H1 (cell line): ENCODE results near the gene ICAM5. TPM values are rescaled to one million over a fixed set of nuclear protein-coding genes. Genes with fewer than 3 reads are reported as not detected.
A peak's percentile ranks its signal among the peaks of the same experiment; 100 is the strongest.

Experiments used
- CTCF ChIA-PET: fragments of 300-600 bp; sonication (Branson Sonifier 250); formaldehyde crosslinking; loops from one replicate; lab custom pipeline; 2021; ENCODE audit not compliant: partially characterized antibody; lab: Charles Lee
- POLR2A ChIA-PET: fragments of 300-600 bp; sonication (Branson Sonifier 250); formaldehyde crosslinking; loops from one replicate; lab custom pipeline; 2021; ENCODE audit warnings: inconsistent platforms; ENCODE audit not compliant: partially characterized antibody; lab: Charles Lee
- DNase-seq, 2 experiments: peaks; one replicate each; pipeline versions ENCODE4 v3.0.0 to v3.0.0-alpha.2; 2010 to 2022; ENCODE audit warnings: low spot score in 2 of 2, low read depth in 1 of 2, mixed read lengths in 1 of 2
- FAIRE-seq: peaks from 2 replicates; lab custom pipeline; 2011; peaks lifted over from hg19 to GRCh38; lab: Jason Lieb, UNC
- H2AFZ ChIP-seq: 2 replicates; pipeline ENCODE4 v1.8.1; 2012; ENCODE audit warnings: low read length, inconsistent platforms
- H2AK5ac ChIP-seq: 2 replicates; pipeline ENCODE4 v1.6.1; 2013; ENCODE audit warnings: low read depth, low read length
- H2BK120ac ChIP-seq: replicated peaks from 2 replicates; pipeline ENCODE3; 2013; ENCODE audit warnings: low read depth, low read length, inconsistent platforms
- H2BK12ac ChIP-seq: 2 replicates; pipeline ENCODE4 v1.6.1; 2013; ENCODE audit warnings: low read depth, low read length
- H2BK15ac ChIP-seq: 2 replicates; pipeline ENCODE4 v1.6.1; 2013; ENCODE audit warnings: low read length
- H2BK20ac ChIP-seq: 2 replicates; pipeline ENCODE4 v1.6.1; 2013; ENCODE audit warnings: low read length
- H2BK5ac ChIP-seq: 2 replicates; pipeline ENCODE4 v1.6.1; 2013; ENCODE audit warnings: low read depth, low read length
- H3K14ac ChIP-seq: 2 replicates; pipeline ENCODE4 v1.6.1; 2013; ENCODE audit warnings: inconsistent platforms; ENCODE audit not compliant: insufficient read length
- H3K18ac ChIP-seq: 2 replicates; pipeline ENCODE4 v1.6.1; 2013; ENCODE audit warnings: low read length; ENCODE audit errors: extremely low read depth
- H3K23ac ChIP-seq: 2 replicates; pipeline ENCODE4 v1.6.1; 2013; ENCODE audit warnings: inconsistent platforms; ENCODE audit not compliant: insufficient read length
- H3K23me2 ChIP-seq: 2 replicates; pipeline ENCODE4 v1.6.1; 2013; ENCODE audit warnings: low read depth, low read length
- H3K27ac ChIP-seq: 2 replicates; pipeline ENCODE4 v1.6.1; 2011; ENCODE audit warnings: low read depth, low read length, inconsistent platforms
- H3K27me3 ChIP-seq, 4 experiments: replicated peaks in 1 of 4; 1 replicate in 1 of 4; 2 replicates in 3 of 4; pipeline versions ENCODE4 v1.6.1 to v1.8.1; 2011 to 2013; ENCODE audit warnings: low read length in 3 of 4, mild to moderate bottlenecking in 3 of 4, inconsistent platforms in 2 of 4, mixed read lengths in 2 of 4, moderate library complexity in 1 of 4; ENCODE audit not compliant: control insufficient read depth in 3 of 4, insufficient read depth in 3 of 4; ENCODE audit errors: extremely low read depth in 1 of 4
- H3K36me3 ChIP-seq, 4 experiments: 2 replicates each; pipeline versions ENCODE4 v1.6.1 to v1.8.1; 2011 to 2013; ENCODE audit warnings: mild to moderate bottlenecking in 4 of 4, low read length in 3 of 4, moderate library complexity in 2 of 4, control low read depth in 1 of 4, inconsistent platforms in 1 of 4; ENCODE audit not compliant: insufficient read depth in 4 of 4, control insufficient read depth in 2 of 4
- H3K4ac ChIP-seq: replicated peaks from 2 replicates; pipeline ENCODE3; 2013; ENCODE audit warnings: low read length, low read depth, mixed read lengths, inconsistent platforms; ENCODE audit not compliant: insufficient read length
- H3K4me1 ChIP-seq, 4 experiments: replicated peaks in 1 of 4; 1 replicate in 1 of 4; 2 replicates in 3 of 4; pipeline versions ENCODE4 v1.6.1 to v1.8.1; 2011 to 2013; ENCODE audit warnings: low read length in 3 of 4, inconsistent platforms in 2 of 4, mixed read lengths in 1 of 4; ENCODE audit not compliant: insufficient read depth in 4 of 4, control insufficient read depth in 3 of 4
- H3K4me2 ChIP-seq, 2 experiments: 2 replicates each; pipeline versions ENCODE4 v1.6.1 to v1.8.1; 2011 to 2013; ENCODE audit warnings: low read depth in 2 of 2, low read length in 2 of 2, control low read depth in 1 of 2, inconsistent platforms in 1 of 2, mild to moderate bottlenecking in 1 of 2; ENCODE audit not compliant: insufficient read depth in 1 of 2
- H3K4me3 ChIP-seq, 4 experiments: fragments of 200-600, 300-600 bp in 1 of 4; sonication (generic), shearing (Covaris generic), sonication (Bioruptor Twin) in 1 of 4; 2 replicates each; pipeline versions ENCODE4 v1.5.1 to v1.8.1; 2011 to 2016; ENCODE audit warnings: low read length in 4 of 4, low read depth in 3 of 4, control low read depth in 2 of 4, inconsistent platforms in 2 of 4, mild to moderate bottlenecking in 2 of 4, mixed read lengths in 1 of 4, moderate library complexity in 1 of 4; ENCODE audit not compliant: insufficient read depth in 2 of 4; ENCODE audit errors: extremely low read depth in 1 of 4
- H3K56ac ChIP-seq: replicated peaks from 2 replicates; pipeline ENCODE3; 2013; ENCODE audit warnings: low read depth, mild to moderate bottlenecking, mixed read lengths, low read length, inconsistent platforms; ENCODE audit not compliant: insufficient read length
- H3K79me1 ChIP-seq: 2 replicates; pipeline ENCODE4 v1.6.1; 2013; ENCODE audit warnings: low read depth, low read length, control low read depth
- H3K79me2 ChIP-seq, 2 experiments: 2 replicates each; pipeline versions ENCODE4 v1.6.1 to v1.8.1; 2012 to 2013; ENCODE audit warnings: low read length in 2 of 2, mild to moderate bottlenecking in 2 of 2, inconsistent platforms in 1 of 2; ENCODE audit not compliant: insufficient read depth in 2 of 2, control insufficient read depth in 1 of 2
- H3K9ac ChIP-seq, 4 experiments: replicated peaks in 1 of 4; 1 replicate in 1 of 4; 2 replicates in 3 of 4; pipeline versions ENCODE4 v1.6.1 to v1.8.1; 2011 to 2013; ENCODE audit warnings: low read depth in 3 of 4, low read length in 3 of 4, control low read depth in 2 of 4, mild to moderate bottlenecking in 2 of 4, moderate library complexity in 2 of 4, inconsistent platforms in 1 of 4; ENCODE audit errors: extremely low read depth in 1 of 4
- H3K9me3 ChIP-seq, 2 experiments: 2 replicates each; pipeline versions ENCODE4 v1.6.1 to v1.8.1; 2012 to 2013; ENCODE audit warnings: mild to moderate bottlenecking in 2 of 2, moderate library complexity in 2 of 2, control low read depth in 1 of 2, inconsistent platforms in 1 of 2, low read depth in 1 of 2, low read length in 1 of 2, mixed read lengths in 1 of 2; ENCODE audit not compliant: insufficient read depth in 2 of 2
- H4K20me1 ChIP-seq, 2 experiments: replicated peaks in 1 of 2; 2 replicates each; pipeline versions ENCODE3 to v1.8.1; 2011 to 2013; ENCODE audit warnings: inconsistent platforms in 2 of 2, low read length in 2 of 2, mild to moderate bottlenecking in 1 of 2; ENCODE audit not compliant: insufficient read depth in 2 of 2, control insufficient read depth in 1 of 2
- H4K5ac ChIP-seq: 2 replicates; pipeline ENCODE4 v1.6.1; 2013; ENCODE audit warnings: low read length, low read depth, mixed read lengths, inconsistent platforms; ENCODE audit not compliant: insufficient read length
- H4K8ac ChIP-seq: 2 replicates; pipeline ENCODE4 v1.8.0; 2013; ENCODE audit warnings: mild to moderate bottlenecking, moderate library complexity, low read length, inconsistent platforms; ENCODE audit not compliant: insufficient read depth; ENCODE audit errors: extremely low read depth
- H4K91ac ChIP-seq: replicated peaks from 2 replicates; pipeline ENCODE3; 2013; ENCODE audit warnings: low read length, mixed read lengths, inconsistent platforms; ENCODE audit not compliant: insufficient read length
- BRCA1 ChIP-seq: IDR thresholded peaks from 2 replicates; pipeline ENCODE4 v1.6.1; 2012; ENCODE audit warnings: low read depth, low read length, improper control_type of control experiment
- CEBPB ChIP-seq: IDR thresholded peaks from 2 replicates; pipeline ENCODE4 v1.6.1; 2012; ENCODE audit warnings: low read depth, low read length
- GTF2F1 ChIP-seq: IDR thresholded peaks from 2 replicates; pipeline ENCODE4 v1.6.1; 2012; ENCODE audit warnings: low read depth, low read length, improper control_type of control experiment, borderline replicate concordance
- JUND ChIP-seq: IDR thresholded peaks from 2 replicates; pipeline ENCODE4 v1.6.1; 2011; ENCODE audit warnings: mild to moderate bottlenecking, improper control_type of control experiment, low read length
- POLR2AphosphoS5 ChIP-seq: IDR thresholded peaks from 2 replicates; pipeline ENCODE4 v1.6.1; 2011; ENCODE audit warnings: low read depth, low read length
- RAD21 ChIP-seq, 2 experiments: IDR thresholded peaks in 1 of 2; conservative IDR thresholded peaks in 1 of 2; 2 replicates each; pipeline ENCODE4 v1.6.1; 2011; ENCODE audit warnings: low read depth in 2 of 2, low read length in 2 of 2, improper control_type of control experiment in 1 of 2, inconsistent platforms in 1 of 2, mild to moderate bottlenecking in 1 of 2, moderate library complexity in 1 of 2
- RFX5 ChIP-seq: IDR thresholded peaks from 2 replicates; pipeline ENCODE4 v1.6.1; 2011; ENCODE audit warnings: low read depth, low read length, improper control_type of control experiment, borderline replicate concordance
- YY1 ChIP-seq: IDR thresholded peaks from 2 replicates; pipeline ENCODE4 v1.6.1; 2011; ENCODE audit warnings: low read depth, mild to moderate bottlenecking, low read length
- WGBS, 2 experiments: shearing (Covaris generic) in 1 of 2; methylation state at CpG; one replicate each; pipeline versions ENCODE4 v1.1.6 to v1.1.7; 2013 to 2015; ENCODE audit warnings: low lambda C conversion rate in 2 of 2, mixed read lengths in 2 of 2, inconsistent platforms in 1 of 2, low coverage in 1 of 2, missing lambda C conversion rate in 1 of 2; ENCODE audit not compliant: insufficient replicate concordance in 2 of 2, insufficient coverage in 1 of 2, insufficient read length in 1 of 2; ENCODE audit errors: extremely low coverage in 1 of 2, missing lambda C conversion rate in 1 of 2; 5-methylcytosine and 5-hydroxymethylcytosine counted together
- polyA plus RNA-seq, 7 experiments: library from polyadenylated mRNA; depleted of rRNA in 3 of 7; stranded (reverse) in 5 of 7; unstranded in 2 of 7; fragments of >200 nt in 5 of 7; fragments of 200-250 nt in 2 of 7; gene quantifications; 1 replicate in 5 of 7; 2 replicates in 1 of 7; 4 replicates in 1 of 7; pipeline versions ENCODE4 v1.2.1 to v1.2.3, GENCODE V29; 2011 to 2013; ENCODE audit warnings: missing spikeins in 2 of 7, mixed read lengths in 2 of 7
- total RNA-seq: library from RNA; stranded (reverse); fragmentation: NEBNext Ultra II Directional; extraction: Animal tissue kit (Norgen Biotek cat#: 25700); gene quantifications from 2 replicates; pipeline ENCODE4 v1.2.1, GENCODE V29; 2021
- TF ChIP-seq, protein P1 (sequence below): IDR thresholded peaks from 2 replicates; pipeline ENCODE4 v1.6.1; 2011; ENCODE audit warnings: low read length, improper control_type of control experiment
- TF ChIP-seq, protein P2 (sequence below), 3 experiments: IDR thresholded peaks; 1 replicate in 2 of 3; 2 replicates in 1 of 3; pipeline versions ENCODE4 v1.5.1 to v1.6.1; 2011; ENCODE audit warnings: low read length in 3 of 3, mild to moderate bottlenecking in 3 of 3, inconsistent platforms in 2 of 3, low read depth in 1 of 3, moderate library complexity in 1 of 3; ENCODE audit not compliant: insufficient read depth in 1 of 3; ENCODE audit errors: control extremely low read depth in 1 of 3

The ICAM5 gene
- total and polyA plus RNA-seq, 2 of the 8 experiments (the other 6 are each of a cell fraction or from before 2014, with no cell fraction given), result 3.9 to 4.8 TPM

DNA sequence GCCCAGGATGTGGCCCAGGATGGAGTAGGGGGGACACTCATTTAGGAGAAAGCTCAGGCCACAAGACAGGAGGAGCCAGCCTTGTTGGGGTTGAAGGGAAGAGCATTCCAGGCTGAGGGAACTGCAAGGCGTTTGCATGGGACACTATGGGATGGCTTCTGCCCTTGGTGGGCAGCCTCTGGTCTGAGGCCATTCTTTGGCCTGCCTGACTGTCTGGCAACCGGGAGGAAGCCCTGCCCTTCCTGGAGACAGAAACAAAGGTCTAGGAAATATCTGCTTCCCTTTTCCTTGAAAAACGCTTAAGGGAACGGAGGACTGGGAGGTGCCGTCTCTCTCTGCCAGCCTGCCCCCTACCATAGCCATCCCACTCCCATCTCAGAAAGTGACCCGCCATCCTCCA is 21.7 kb upstream of the ICAM5 start:
- no peak overlapping the region for H2BK12ac ChIP-seq
- TF ChIP-seq YY1 (no peak), POLR2AphosphoS5 (no peak), RFX5 (no peak), GTF2F1 (no peak), CEBPB (no peak), BRCA1 (no peak), JUND (no peak), RAD21 (IDR thresholded peaks at IDR 0.05 in 1 of 2, conservative IDR thresholded peaks at IDR 0.05 in 1 of 2; ENCODE audit: low read depth in 2 of 2, low read length in 2 of 2) (no peak)
- TF ChIP-seq, protein P1, sequence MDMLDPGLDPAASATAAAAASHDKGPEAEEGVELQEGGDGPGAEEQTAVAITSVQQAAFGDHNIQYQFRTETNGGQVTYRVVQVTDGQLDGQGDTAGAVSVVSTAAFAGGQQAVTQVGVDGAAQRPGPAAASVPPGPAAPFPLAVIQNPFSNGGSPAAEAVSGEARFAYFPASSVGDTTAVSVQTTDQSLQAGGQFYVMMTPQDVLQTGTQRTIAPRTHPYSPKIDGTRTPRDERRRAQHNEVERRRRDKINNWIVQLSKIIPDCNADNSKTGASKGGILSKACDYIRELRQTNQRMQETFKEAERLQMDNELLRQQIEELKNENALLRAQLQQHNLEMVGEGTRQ, result no peak
- TF ChIP-seq, protein P2, sequence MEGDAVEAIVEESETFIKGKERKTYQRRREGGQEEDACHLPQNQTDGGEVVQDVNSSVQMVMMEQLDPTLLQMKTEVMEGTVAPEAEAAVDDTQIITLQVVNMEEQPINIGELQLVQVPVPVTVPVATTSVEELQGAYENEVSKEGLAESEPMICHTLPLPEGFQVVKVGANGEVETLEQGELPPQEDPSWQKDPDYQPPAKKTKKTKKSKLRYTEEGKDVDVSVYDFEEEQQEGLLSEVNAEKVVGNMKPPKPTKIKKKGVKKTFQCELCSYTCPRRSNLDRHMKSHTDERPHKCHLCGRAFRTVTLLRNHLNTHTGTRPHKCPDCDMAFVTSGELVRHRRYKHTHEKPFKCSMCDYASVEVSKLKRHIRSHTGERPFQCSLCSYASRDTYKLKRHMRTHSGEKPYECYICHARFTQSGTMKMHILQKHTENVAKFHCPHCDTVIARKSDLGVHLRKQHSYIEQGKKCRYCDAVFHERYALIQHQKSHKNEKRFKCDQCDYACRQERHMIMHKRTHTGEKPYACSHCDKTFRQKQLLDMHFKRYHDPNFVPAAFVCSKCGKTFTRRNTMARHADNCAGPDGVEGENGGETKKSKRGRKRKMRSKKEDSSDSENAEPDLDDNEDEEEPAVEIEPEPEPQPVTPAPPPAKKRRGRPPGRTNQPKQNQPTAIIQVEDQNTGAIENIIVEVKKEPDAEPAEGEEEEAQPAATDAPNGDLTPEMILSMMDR (IDR thresholded peaks at IDR 0.05; ENCODE audit: control extremely low read depth in 1 of 3, insufficient read depth in 1 of 3, low read depth in 1 of 3, low read length in 3 of 3), result no peak
- no peaks in the 10 kb centered on the region for H3K79me1 ChIP-seq
- H3K14ac ChIP-seq, result no peak overlapping the region
- H3K23me2 ChIP-seq, result peaks cover 11% of the 10 kb centered on the region; the same call in 1 of the 2 replicates
- no peak overlapping the region for H3K4me3 ChIP-seq
- no peaks in the 10 kb centered on the region for H4K20me1 ChIP-seq
- no peak for DNase-seq
- H3K18ac ChIP-seq, result no peak overlapping the region
- H4K8ac ChIP-seq, result no peak overlapping the region
- no peak overlapping the region for H2AFZ ChIP-seq
- no peak overlapping the region for H3K4ac ChIP-seq
- H3K27me3 ChIP-seq, result peaks cover 9 to 25% (median 23%) of the 10 kb centered on the region in 4 experiments
- ChIA-PET CTCF (interaction anchor here (0.6 to 9.4 kb wide), 9 partner anchors 9 to 238 kb away, joined by 3 to 122 read pairs (median 4); partner anchors contain the start of genes ICAM4, ICAM5 and TYK2), POLR2A (interaction anchor here (0.6 to 1.8 kb wide), 5 partner anchors 9 to 288 kb away, joined by 3 to 6 read pairs (median 3); partner anchors contain the start of gene TYK2)
- no peak overlapping the region for H2BK5ac ChIP-seq
- H4K5ac ChIP-seq, result no peak overlapping the region
- H3K36me3 ChIP-seq, result no peaks in the 10 kb centered on the region
- H3K4me1 ChIP-seq, result peaks cover 0 to 8% (median 5%) of the 10 kb centered on the region in 4 experiments; a peak in 5 of 7 replicates
- H2AK5ac ChIP-seq, result 0 out of 2 replicates have a peak overlapping the region, but pooled peaks have one; percentile 39
- H2BK20ac ChIP-seq, result no peak overlapping the region
- H3K4me2 ChIP-seq, result no peak overlapping the region
- H3K27ac ChIP-seq, result no peak overlapping the region
- no peaks in the 10 kb centered on the region for H3K9me3 ChIP-seq
- H2BK120ac ChIP-seq, result no peak overlapping the region
- H3K79me2 ChIP-seq, result no peaks in the 10 kb centered on the region
- no peak overlapping the region for H4K91ac ChIP-seq
- H3K9ac ChIP-seq, result no peak overlapping the region
- H3K23ac ChIP-seq, result no peak overlapping the region
- H3K56ac ChIP-seq, result no peak overlapping the region
- 80% methylated on average over 6 of the region's 6 CpGs; no CpG with 5 or more reads in 1 of the 2 experiments for WGBS, 2 experiments
- H2BK15ac ChIP-seq, result no peak overlapping the region
- no peak for FAIRE-seq
